Mesodermal cell (in vitro differentiated cells): ENCODE data around the gene ANTXR1.

Source experiments
- H3K27ac ChIP-seq: 2 replicates; pipeline ENCODE4 v1.7.0; 2013; ENCODE audit warnings: mild to moderate bottlenecking, low read depth, low read length, moderate library complexity; ENCODE audit not compliant: severe bottlenecking
- H3K36me3 ChIP-seq: 2 replicates; pipeline ENCODE4 v1.7.1; 2013; ENCODE audit warnings: mild to moderate bottlenecking, low read length, moderate library complexity; ENCODE audit not compliant: control insufficient read depth, insufficient read depth
- H3K4me1 ChIP-seq: one replicate; pipeline ENCODE4 v1.7.1; 2013; ENCODE audit warnings: mild to moderate bottlenecking, low read length; ENCODE audit not compliant: insufficient read depth, control insufficient read depth, poor library complexity, severe bottlenecking
- H3K4me3 ChIP-seq: 2 replicates; pipeline ENCODE4 v1.7.0; 2013; ENCODE audit warnings: low read length, control low read depth, mild to moderate bottlenecking; ENCODE audit not compliant: insufficient read depth, poor library complexity, severe bottlenecking; ENCODE audit errors: extremely low read depth
- H3K9me3 ChIP-seq: 2 replicates; pipeline ENCODE4 v1.7.1; 2013; ENCODE audit warnings: mild to moderate bottlenecking, low read length, moderate library complexity; ENCODE audit not compliant: control insufficient read depth
- WGBS, 2 experiments: methylation state at CpG; one replicate each; pipeline ENCODE4 v1.1.5; 2013; ENCODE audit warnings: missing lambda C conversion rate in 2 of 2; ENCODE audit not compliant: insufficient coverage in 2 of 2; 5-methylcytosine and 5-hydroxymethylcytosine counted together

The ANTXR1 gene

GRCh38 chr2:69278366-69278765 lies 265.4 kb downstream of the ANTXR1 start:
- H3K4me1 ChIP-seq = no peaks in the 10 kb centered on the region
- H3K9me3 ChIP-seq = no peaks in the 10 kb centered on the region
- no peaks in the 10 kb centered on the region for H3K36me3 ChIP-seq
- WGBS, 2 experiments = 82 to 100% methylated on average over 2 to 3 of the region's 5 CpGs
- no peak overlapping the region for H3K4me3 ChIP-seq
- H3K27ac ChIP-seq = no peak overlapping the region

- no CpG with 5 or more reads among the region's 2 CpGs for WGBS, 2 experiments
- Histone ChIP-seq H3K4me3 (no peak overlapping the region), H3K36me3 (no peaks in the 10 kb centered on the region), H3K9me3 (no peaks in the 10 kb centered on the region), H3K4me1 (no peaks in the 10 kb centered on the region), H3K27ac (no peak overlapping the region)
Measured at GRCh38 chr2:69279211-69279610, 266.2 kb downstream of the ANTXR1 start.

DNA sequence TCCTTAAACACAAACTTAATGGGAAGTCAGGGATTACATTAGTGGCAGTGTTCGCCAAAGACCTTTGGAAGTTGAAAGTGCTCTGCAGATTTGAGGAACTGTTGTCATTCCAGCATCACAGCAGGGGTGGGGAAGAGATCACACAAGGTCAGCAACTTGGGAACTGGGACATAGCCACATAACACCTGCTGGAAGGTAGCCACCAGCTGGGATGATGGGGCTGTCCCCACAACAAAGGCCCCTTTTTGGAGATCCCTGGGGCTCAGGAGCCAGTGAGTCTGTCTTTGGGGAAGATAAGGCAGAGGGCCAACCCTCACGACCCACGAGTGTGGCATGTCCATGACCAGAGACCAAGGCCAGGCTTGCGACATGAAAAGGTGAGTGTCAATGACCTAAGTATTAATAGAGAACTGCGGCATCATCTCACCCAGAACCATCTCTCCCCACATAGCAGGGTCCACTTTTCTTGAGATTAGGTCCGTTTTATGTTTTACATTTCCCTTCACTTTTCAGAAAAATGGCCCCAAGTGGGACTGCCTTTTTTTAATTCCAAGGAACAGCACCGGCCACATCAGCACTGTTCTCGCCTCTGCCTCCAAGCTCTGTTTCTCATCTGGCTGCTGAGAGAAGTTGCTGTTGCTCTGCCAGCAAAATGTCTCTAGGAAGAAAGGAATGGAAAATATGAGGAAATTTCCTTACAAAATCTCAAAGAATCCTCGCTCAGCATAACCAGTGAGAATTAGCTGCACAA lies 267.1 kb downstream of the ANTXR1 start:
- no peak overlapping the region for H3K4me3 ChIP-seq
- no peaks in the 10 kb centered on the region for H3K4me1 ChIP-seq
- H3K9me3 ChIP-seq = no peaks in the 10 kb centered on the region
- no peaks in the 10 kb centered on the region for H3K36me3 ChIP-seq
- H3K27ac ChIP-seq = no peak overlapping the region
- 88 to 91% methylated on average over 5 to 6 of the region's 9 CpGs for WGBS, 2 experiments

DNA sequence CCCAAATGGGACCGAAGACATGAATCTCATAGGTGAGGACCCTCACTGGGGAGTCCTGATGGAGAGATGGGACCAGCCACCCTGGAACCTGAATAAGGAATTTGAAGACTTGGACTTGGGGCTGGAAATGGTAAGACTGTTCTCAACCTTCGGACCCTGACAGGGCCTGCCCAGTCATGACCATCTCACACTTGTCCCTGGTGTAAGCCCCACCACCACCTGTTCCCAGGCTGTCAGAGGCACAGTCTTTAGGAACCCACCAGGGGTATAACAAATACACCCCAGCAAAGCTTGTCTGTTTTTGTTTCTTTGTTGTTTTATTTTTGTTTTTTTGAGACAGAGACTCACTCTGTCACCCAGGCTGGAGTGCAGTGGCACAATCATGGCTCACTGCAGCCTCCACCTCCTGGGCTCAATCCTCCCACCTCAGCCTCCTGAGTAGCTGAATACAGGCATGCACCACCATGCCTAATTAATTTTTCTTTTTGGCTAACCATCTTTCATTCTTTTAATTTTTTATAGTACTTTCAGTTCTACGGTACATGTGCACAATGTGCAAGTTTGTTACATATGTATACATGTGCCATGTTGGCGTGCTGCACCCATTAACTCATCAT lies 267.9 kb downstream of the ANTXR1 start:
- WGBS, 2 experiments = 94 to 100% methylated on average over 1 to 2 of the region's 4 CpGs
- no peaks in the 10 kb centered on the region for H3K9me3 ChIP-seq

DNA sequence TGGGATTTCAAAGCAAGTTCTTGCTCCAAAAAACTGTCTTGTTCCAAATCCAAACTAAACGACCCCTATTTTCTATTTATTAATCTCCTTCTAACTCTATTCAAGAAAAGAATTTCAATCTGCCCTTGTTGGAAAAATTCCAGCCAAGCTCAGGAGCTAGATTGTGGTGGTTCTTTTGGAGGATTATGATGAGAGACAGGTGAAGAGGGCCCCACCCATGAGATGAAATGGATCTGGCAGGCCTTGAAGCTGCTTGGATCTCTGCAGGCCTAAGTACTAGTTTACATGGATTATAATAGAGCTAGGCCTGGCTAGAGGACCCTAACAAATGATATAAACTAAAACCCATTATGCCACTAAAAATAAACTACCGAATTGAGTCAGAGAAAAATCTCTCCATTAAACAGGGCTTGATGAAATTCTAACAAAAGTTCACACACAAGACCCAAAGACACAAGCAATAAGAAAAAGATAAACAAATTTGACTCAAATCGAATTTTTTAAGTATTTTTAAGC lies 272.5 kb downstream of the ANTXR1 start:
- H3K27ac ChIP-seq = no peak overlapping the region
- no peaks in the 10 kb centered on the region for H3K36me3 ChIP-seq
- WGBS, 2 experiments = 100% methylated on average over 1 of the region's 3 CpGs; no CpG with 5 or more reads in 1 of the 2 experiments
- no peaks in the 10 kb centered on the region for H3K4me1 ChIP-seq
- H3K9me3 ChIP-seq = no peaks in the 10 kb centered on the region
- H3K4me3 ChIP-seq = no peak overlapping the region

More for the DNA sequence above, 267.9 kb downstream of the ANTXR1 start:
- H3K4me1 ChIP-seq = no peaks in the 10 kb centered on the region
- H3K27ac ChIP-seq = no peak overlapping the region
- no peaks in the 10 kb centered on the region for H3K36me3 ChIP-seq
- no peak overlapping the region for H3K4me3 ChIP-seq

DNA sequence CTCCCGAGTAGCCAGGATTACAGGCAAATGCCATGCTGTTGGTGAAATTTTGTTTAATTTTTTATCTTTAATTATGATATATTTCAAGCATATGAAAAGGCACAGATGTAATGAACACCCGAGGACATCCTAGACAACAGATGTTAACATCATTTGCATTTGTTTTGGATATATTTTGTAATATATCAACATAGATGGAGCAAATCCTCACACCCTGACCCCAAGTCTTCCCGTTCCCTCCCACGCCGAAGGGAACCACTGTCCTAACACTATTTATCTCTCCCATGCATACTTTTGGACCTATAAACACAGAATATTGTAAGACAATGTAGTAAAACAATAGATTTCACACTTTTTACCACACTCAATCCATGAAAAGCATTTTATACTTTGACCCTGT lies 274.6 kb downstream of the ANTXR1 start:
- WGBS, 2 experiments = no CpG with 5 or more reads among the region's 5 CpGs
- H3K4me3 ChIP-seq = no peak overlapping the region
- no peaks in the 10 kb centered on the region for H3K9me3 ChIP-seq
- H3K4me1 ChIP-seq = no peaks in the 10 kb centered on the region
- no peak overlapping the region for H3K27ac ChIP-seq
- no peaks in the 10 kb centered on the region for H3K36me3 ChIP-seq

- H3K36me3 ChIP-seq = no peaks in the 10 kb centered on the region
- no peak overlapping the region for H3K4me3 ChIP-seq
- H3K27ac ChIP-seq = no peak overlapping the region
- H3K4me1 ChIP-seq = no peaks in the 10 kb centered on the region
- WGBS, 2 experiments = no CpG with 5 or more reads among the region's 1 CpG
- H3K9me3 ChIP-seq = no peaks in the 10 kb centered on the region
Measured at GRCh38 chr2:69288429-69288828, 275.4 kb downstream of the ANTXR1 start.

DNA sequence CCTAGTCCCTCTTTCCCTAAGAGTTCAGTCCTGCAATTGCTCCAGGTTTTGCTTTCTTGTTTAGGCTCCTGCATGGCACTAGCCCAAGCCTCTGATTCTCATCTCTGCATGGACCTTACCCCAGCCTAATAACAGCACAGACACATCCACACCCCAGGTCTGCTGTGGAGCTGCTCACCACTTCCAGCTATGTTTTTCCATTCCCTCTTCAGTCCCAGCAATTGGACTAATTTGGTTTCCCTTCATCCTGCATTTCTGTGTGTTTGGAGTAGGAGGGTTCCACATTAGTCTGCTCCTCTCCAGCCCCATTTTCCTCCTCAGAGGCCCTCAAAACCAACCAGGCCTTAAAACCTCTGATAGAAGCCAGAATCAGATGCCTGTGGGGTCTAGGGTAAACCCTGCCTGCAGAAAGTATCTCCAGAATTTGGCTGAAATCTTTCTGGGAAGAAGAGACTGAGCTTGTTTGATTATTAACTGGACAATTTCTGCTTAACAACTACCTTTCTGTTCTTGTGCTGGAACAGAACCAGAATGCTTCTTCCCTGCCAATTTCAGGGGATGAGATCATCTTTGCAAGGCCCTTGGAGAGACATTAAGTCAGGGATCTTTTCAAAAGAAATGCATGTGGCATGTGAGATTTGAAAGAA lies 278.1 kb downstream of the ANTXR1 start:
- H3K4me3 ChIP-seq = no peak overlapping the region
- no peaks in the 10 kb centered on the region for H3K36me3 ChIP-seq
- H3K9me3 ChIP-seq = no peaks in the 10 kb centered on the region
- H3K27ac ChIP-seq = no peak overlapping the region
- no peaks in the 10 kb centered on the region for H3K4me1 ChIP-seq

DNA sequence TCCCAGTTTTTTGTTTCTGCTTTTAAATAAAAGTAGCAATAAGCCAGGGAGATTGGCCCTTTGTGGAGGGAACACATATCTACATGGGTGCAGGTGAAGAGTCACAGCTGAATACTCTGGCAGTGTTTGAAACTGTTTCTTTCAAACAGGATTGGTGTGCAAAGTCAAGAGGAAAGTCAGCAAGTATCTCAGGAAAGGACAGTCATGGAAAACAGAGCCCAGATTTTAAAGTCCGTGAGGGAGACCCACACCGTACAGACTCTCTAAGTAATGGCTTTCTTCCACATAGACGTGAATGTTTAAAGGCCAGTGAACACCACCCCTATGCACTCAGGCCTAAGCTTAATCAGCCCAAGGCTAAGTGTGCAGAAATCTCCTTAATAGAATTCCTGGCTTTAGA lies 278.7 kb downstream of the ANTXR1 start:
- no peaks in the 10 kb centered on the region for H3K4me1 ChIP-seq
- H3K4me3 ChIP-seq = no peak overlapping the region
- no peaks in the 10 kb centered on the region for H3K9me3 ChIP-seq
- H3K27ac ChIP-seq = no peak overlapping the region
- 93 to 100% methylated on average over 3 of the region's 3 CpGs for WGBS, 2 experiments
- H3K36me3 ChIP-seq = no peaks in the 10 kb centered on the region

GRCh38 chr2:69292256-69292655 lies 279.3 kb downstream of the ANTXR1 start:
- Histone ChIP-seq H3K9me3 (no peaks in the 10 kb centered on the region), H3K36me3 (no peaks in the 10 kb centered on the region), H3K4me1 (peaks cover 3% of the 10 kb centered on the region), H3K27ac (no peak overlapping the region), H3K4me3 (no peak overlapping the region)
- 78 to 86% methylated on average over 3 of the region's 3 CpGs for WGBS, 2 experiments

GRCh38 chr2:69296421-69296820 lies 283.4 kb downstream of the ANTXR1 start:
- no peak overlapping the region for H3K4me3 ChIP-seq
- no peaks in the 10 kb centered on the region for H3K9me3 ChIP-seq
- peaks cover 33% of the 10 kb centered on the region for H3K4me1 ChIP-seq
- H3K36me3 ChIP-seq = no peaks in the 10 kb centered on the region
- no peak overlapping the region for H3K27ac ChIP-seq
- 96 to 97% methylated on average over 2 to 3 of the region's 3 CpGs for WGBS, 2 experiments
